Epidermal melanocyte (primary cell): ENCODE results near the gene PRELP.
"Not testable (repeated sequence)": the region's sequence is repeated elsewhere in the genome, so short reads cannot be mapped to it uniquely, and the experiment has no call there.

Experiments
- DNase-seq: peaks from one replicate; pipeline ENCODE4 v3.0.0; 2011; ENCODE audit warnings: low spot score; ENCODE audit not compliant: insufficient read length

The PRELP gene

GRCh38 chr1:203475012-203475981 is at the start of gene PRELP:
TSS of gene PRELP (plus strand) at chr1:203475806. CDS start at chr1:203483185, 7,379 bp downstream.
- peak; percentile 96 for DNase-seq

GRCh38 chr1:203426366-203426765 is 49.2 kb upstream of the PRELP start:
- no peak for DNase-seq

- DNase-seq, result no peak
Observed at GRCh38 chr1:203426870-203427269, 48.7 kb upstream of the PRELP start.

- no peak for DNase-seq
Observed at GRCh38 chr1:203427451-203427850, 48.2 kb upstream of the PRELP start.

GRCh38 chr1:203428981-203429599 is 46.5 kb upstream of the PRELP start:
- no peak for DNase-seq

- no peak for DNase-seq
Observed at GRCh38 chr1:203435615-203436014, 40.0 kb upstream of the PRELP start.

GRCh38 chr1:203437696-203438315 is 37.8 kb upstream of the PRELP start:
- DNase-seq, result no peak

- DNase-seq, result no peak
Observed at GRCh38 chr1:203439131-203439730, 36.4 kb upstream of the PRELP start.

- peak; percentile 69 for DNase-seq
Observed at GRCh38 chr1:203440771-203441170, 34.8 kb upstream of the PRELP start.

GRCh38 chr1:203441766-203442165 is 33.8 kb upstream of the PRELP start:
- no peak for DNase-seq

- DNase-seq, result no peak
Observed at GRCh38 chr1:203442821-203443220, 32.8 kb upstream of the PRELP start.

GRCh38 chr1:203443296-203443695 is 32.3 kb upstream of the PRELP start:
- no peak for DNase-seq

GRCh38 chr1:203444171-203444576 is 31.4 kb upstream of the PRELP start:
- DNase-seq, result no peak

- DNase-seq, result no peak
Observed at GRCh38 chr1:203447151-203447550, 28.5 kb upstream of the PRELP start.

GRCh38 chr1:203447598-203447997 is 28.0 kb upstream of the PRELP start:
- not testable (repeated sequence) for DNase-seq

- no peak for DNase-seq
Observed at GRCh38 chr1:203448521-203449061, 27.0 kb upstream of the PRELP start.

GRCh38 chr1:203450001-203450400 is 25.6 kb upstream of the PRELP start:
- no peak for DNase-seq

GRCh38 chr1:203450479-203451149 is 25.0 kb upstream of the PRELP start:
- no peak for DNase-seq

GRCh38 chr1:203451836-203452784 is 23.5 kb upstream of the PRELP start:
- no peak for DNase-seq

- no peak for DNase-seq
Observed at GRCh38 chr1:203453016-203453415, 22.6 kb upstream of the PRELP start.
